ENCODE results near the gene ROBO2. TPM values are rescaled to one million over a fixed set of nuclear protein-coding genes. Genes with fewer than 3 reads are reported as not detected.

The ROBO2 gene
- total RNA-seq, 2 donors from 2014 or later: 0.74 to 0.88 TPM

- Histone ChIP-seq H3K9me3 (no peaks in the 10 kb centered on the region), H3K36me3 (no peaks in the 10 kb centered on the region), H3K4me1 (no peaks in the 10 kb centered on the region), H3K27ac (no peak overlapping the region), H3K27me3 (no peaks in the 10 kb centered on the region), H3K9ac (ENCODE audit: low read depth in 2 of 2, low read length in 2 of 2) (no peak overlapping the region), H3K4me3 (no peak overlapping the region)
- intact Hi-C loops (cut with DNase I): no loop called here
- TF ChIP-seq CTCF (IDR thresholded peaks at IDR 0.05): no peak
- no peak for DNase-seq
Observed at GRCh38 chr3:77271306-77271705, 231.4 kb downstream of the ROBO2 start.

- H3K4me3 ChIP-seq: no peak overlapping the region
- intact Hi-C loops (cut with DNase I): no loop called here
- H3K36me3 ChIP-seq: no peaks in the 10 kb centered on the region
- no peak overlapping the region for H3K27ac ChIP-seq
- no peaks in the 10 kb centered on the region for H3K9me3 ChIP-seq
- TF ChIP-seq CTCF (IDR thresholded peaks at IDR 0.05): no peak
- no peak overlapping the region for H3K9ac ChIP-seq (ENCODE audit: low read depth in 2 of 2, low read length in 2 of 2)
- no peaks in the 10 kb centered on the region for H3K27me3 ChIP-seq
- DNase-seq: no peak
- H3K4me1 ChIP-seq: no peaks in the 10 kb centered on the region
Observed at GRCh38 chr3:77271711-77272110, 231.8 kb downstream of the ROBO2 start.

GRCh38 chr3:77279276-77279675, 239.4 kb downstream of the ROBO2 start:
- no peak for TF ChIP-seq CTCF (IDR thresholded peaks at IDR 0.05)
- no peak overlapping the region for H3K4me3 ChIP-seq
- no peak overlapping the region for H3K9ac ChIP-seq (ENCODE audit: low read depth in 2 of 2, low read length in 2 of 2)

GRCh38 chr3:77281721-77282120, 241.8 kb downstream of the ROBO2 start:
- DNase-seq: no peak
- intact Hi-C loops (cut with DNase I): no loop called here
- Histone ChIP-seq H3K9ac (ENCODE audit: low read depth in 2 of 2, low read length in 2 of 2) (no peak overlapping the region), H3K9me3 (no peaks in the 10 kb centered on the region), H3K4me3 (no peak overlapping the region), H3K27me3 (no peaks in the 10 kb centered on the region), H3K27ac (no peak overlapping the region), H3K36me3 (no peaks in the 10 kb centered on the region), H3K4me1 (no peaks in the 10 kb centered on the region)
- TF ChIP-seq CTCF (IDR thresholded peaks at IDR 0.05): no peak

More at GRCh38 chr3:77279276-77279675, 239.4 kb downstream of the ROBO2 start:
- intact Hi-C loops (cut with DNase I): no loop called here
- no peak overlapping the region for H3K27ac ChIP-seq
- no peaks in the 10 kb centered on the region for H3K27me3 ChIP-seq
- H3K9me3 ChIP-seq: no peaks in the 10 kb centered on the region
- no peak for DNase-seq
- no peaks in the 10 kb centered on the region for H3K36me3 ChIP-seq
- no peaks in the 10 kb centered on the region for H3K4me1 ChIP-seq

- TF ChIP-seq CTCF (IDR thresholded peaks at IDR 0.05): no peak
- Histone ChIP-seq H3K27ac (no peak overlapping the region), H3K9ac (ENCODE audit: low read depth in 2 of 2, low read length in 2 of 2) (no peak overlapping the region), H3K36me3 (no peaks in the 10 kb centered on the region), H3K27me3 (no peaks in the 10 kb centered on the region), H3K4me1 (no peaks in the 10 kb centered on the region), H3K9me3 (no peaks in the 10 kb centered on the region), H3K4me3 (no peak overlapping the region)
- intact Hi-C loops (cut with DNase I): no loop called here
- no peak for DNase-seq
Observed at GRCh38 chr3:77283108-77283507, 243.2 kb downstream of the ROBO2 start.

GRCh38 chr3:77288348-77288747, 248.4 kb downstream of the ROBO2 start:
- no peak for DNase-seq
- H3K27me3 ChIP-seq: no peaks in the 10 kb centered on the region
- no peak overlapping the region for H3K9ac ChIP-seq (ENCODE audit: low read depth in 2 of 2, low read length in 2 of 2)
- H3K4me1 ChIP-seq: no peaks in the 10 kb centered on the region
- no peaks in the 10 kb centered on the region for H3K36me3 ChIP-seq
- no peak overlapping the region for H3K4me3 ChIP-seq
- H3K27ac ChIP-seq: no peak overlapping the region
- intact Hi-C loops (cut with DNase I): no loop called here
- TF ChIP-seq CTCF (IDR thresholded peaks at IDR 0.05): no peak
- no peaks in the 10 kb centered on the region for H3K9me3 ChIP-seq
